Measurements from ENCODE around the gene ZNF586.
"Not testable (repeated sequence)": the region's sequence is repeated elsewhere in the genome, so short reads cannot be mapped to it uniquely, and the experiment has no call there.

The ZNF586 gene

DNA sequence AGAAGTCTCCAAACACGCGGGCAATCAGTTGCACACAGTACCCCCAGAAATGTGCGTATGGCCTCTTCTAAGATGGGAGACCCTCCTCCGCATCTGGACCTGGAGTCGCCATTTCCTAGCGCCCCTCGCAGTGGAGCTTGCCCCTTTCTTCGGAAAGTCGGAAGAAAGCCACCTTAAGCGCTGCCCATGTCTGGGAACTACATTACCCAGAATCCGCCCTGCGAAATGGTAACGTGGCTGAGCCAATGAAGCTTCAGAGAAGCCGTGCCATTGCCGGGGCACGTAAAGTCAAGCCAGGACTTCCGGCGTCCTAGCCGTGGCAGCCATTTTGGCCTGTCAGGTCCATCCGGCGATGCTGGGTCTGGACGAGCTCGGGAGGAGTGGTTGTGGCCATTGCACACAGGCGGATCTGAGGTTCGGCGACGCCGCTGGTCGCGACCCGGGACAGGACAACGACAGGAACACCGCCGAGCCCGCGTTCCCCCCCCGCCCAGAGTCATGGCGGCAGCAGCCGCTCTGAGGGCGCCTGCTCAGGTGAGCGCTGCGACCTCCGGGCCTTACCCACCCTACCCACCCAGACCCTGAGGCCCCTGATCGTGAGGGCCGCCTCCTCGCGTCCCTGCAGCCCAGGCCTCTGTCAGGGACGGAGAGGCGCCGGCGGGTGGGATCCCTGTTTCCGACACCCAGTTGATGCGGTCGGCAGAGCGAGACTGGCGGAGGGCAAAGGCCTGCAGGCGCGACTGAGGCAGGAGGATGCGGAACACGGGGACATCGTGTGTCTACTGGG, at the start of gene ZNF586:
Gene ZNF586 (plus strand): TSS at position 332 of the 787 bp plus-strand sequence. CDS start 167 bp downstream, at position 499.
- DNase-seq (ENCODE audit: low spot score) = peak; percentile 99

DNA sequence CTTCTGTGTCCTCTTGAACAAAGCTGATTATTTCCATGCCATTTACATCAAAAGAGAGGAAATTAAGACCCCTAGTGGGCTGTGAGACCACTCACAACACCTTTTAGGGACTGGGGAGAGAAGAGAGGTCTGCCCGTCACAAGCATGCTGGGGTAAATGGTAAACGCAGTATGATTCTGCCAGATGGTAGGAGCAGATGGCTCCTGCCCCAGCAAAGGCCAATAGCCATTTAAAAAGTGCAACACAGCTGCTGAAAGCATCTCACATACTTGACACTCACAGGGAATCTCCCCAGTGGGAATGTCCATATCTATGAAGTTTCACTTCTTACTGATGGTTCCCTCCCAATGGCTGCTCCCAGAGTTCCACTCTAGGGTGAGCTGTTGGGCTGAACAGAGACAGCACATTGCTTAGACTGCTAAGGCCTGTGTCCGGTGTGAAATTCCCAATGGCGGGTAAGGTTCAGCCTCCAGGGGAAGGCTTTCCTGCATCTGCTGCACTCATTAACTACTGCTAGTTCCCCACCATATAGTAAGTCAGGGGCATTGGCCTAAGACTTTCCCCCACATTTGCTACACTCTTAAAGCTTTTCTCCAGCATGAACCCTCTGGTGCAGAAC, 49.5 kb upstream of the ZNF586 start:
- no peak for DNase-seq (ENCODE audit: low spot score)

DNA sequence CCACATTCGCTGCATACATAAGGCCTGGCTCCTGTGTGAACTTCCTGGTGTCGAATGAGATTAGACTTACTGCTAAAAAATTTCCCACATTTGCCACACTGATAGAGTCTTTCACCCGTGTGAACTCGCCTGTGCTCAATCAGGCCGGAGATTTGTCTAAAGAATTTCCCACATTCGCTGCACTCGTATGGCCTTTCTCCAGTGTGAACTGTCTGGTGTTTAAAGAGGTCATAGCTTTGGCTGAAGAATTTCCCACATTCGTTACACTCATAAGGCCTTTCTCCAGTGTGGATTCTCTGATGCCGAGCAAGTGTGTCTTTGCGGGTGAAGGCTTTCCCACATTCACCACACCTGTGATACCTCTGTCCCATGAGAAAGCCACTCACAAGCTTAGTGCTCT, 48.6 kb upstream of the ZNF586 start:
- no peak for DNase-seq (ENCODE audit: low spot score)

DNA sequence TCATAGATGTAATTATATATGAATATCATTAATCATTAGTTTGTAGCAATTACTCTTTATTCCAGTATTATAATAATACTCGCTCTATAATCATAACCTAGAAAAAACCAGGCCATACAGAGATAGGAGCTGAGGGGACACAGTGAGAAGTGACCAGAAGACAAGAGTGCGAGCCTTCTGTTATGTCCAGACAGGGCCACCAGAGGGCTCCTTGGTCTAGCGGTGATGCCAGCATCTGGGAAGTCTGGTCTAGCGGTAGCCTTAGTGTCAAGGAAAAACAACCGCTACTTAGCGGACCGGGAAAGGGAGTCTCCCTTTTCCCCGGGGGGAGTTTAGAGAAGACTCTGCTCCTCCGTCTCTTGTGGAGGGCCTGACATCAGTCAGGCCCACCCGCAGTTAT, 31.2 kb upstream of the ZNF586 start:
- DNase-seq (ENCODE audit: low spot score) = not testable (repeated sequence)

DNA sequence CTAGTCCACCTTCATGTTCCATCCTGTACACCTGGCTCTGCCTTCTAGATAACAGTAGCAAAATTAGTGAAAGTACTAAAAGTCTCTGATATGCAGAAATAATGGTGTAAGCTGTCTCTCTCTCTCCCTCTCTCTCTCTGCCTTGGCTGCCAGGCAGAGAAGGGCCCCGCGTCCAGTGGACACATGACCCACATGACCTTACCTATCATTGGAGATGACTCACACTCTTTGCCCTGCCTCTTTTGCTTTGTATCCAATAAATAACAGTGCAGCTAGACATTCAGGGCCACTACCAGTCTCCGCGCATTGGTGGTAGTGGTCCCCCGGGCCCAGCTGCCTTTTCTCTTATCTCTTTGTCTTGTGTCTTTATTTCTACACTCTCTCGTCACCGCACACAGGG, 30.7 kb upstream of the ZNF586 start:
- DNase-seq (ENCODE audit: low spot score) = not testable (repeated sequence)

DNA sequence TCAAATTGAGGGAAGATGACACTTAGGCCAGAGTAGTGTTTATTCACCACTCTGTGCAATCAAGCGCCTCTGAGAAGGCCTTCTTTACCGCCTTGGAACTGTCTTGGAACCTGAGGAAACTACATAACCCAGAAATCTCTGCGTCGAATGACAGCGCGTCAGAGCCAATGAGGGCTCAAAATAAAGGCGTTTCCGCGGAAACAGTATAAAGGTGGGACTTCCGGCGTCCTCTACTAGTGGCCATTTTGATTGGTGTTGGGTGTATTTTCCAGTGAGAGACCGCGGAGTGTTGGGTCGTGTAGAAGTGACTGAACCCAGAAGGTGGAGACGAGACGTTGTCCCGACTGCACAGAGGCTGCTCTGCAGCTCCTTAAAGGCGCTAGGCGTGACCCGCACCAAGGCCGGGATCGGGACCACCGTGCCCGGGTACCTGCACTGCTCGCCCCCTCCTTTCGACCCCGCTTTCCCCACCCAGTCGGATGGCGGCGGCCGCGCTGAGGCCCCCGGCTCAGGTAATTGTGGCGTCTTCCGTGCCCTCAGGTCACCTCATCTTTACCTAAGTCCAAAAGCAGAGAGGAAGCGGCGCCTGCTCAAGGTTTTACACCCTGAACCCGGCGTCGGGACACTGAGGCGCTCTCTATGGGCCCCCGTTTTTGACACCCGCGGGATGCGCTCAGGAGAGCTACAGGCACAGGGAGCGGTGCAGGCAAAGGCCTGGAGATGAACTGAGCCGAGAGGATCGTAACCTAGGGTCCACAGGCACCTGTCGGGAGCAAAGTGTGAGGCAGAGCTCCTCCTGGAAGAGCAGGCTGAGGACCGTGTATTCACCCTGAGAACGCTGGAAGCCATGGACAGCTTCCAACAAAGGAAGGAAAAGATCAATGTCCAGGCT, 22.6 kb upstream of the ZNF586 start, which contains the start of gene ZNF776:
Gene ZNF776 (plus strand): TSS at position 236 of the 892 bp plus-strand sequence. CDS start 244 bp downstream, at position 480.
- DNase-seq (ENCODE audit: low spot score) = peak; percentile 92

DNA sequence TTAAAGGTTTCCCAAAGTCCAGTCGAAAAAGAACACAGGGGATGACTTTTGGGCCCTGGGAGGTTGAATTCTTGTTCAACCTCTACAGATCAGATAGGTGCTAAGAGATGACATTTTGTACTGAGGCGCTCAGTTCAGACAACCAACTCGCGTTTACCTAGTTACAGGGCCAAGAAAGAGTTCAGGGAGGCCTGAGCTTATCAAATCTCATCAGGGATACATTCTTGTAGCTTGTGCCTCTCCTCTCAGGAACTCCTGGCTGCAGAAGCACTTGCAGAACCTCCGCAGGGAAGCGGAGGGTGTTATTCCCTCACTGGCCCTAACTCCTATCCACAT, 22.0 kb upstream of the ZNF586 start:
- no peak for DNase-seq (ENCODE audit: low spot score)

DNA sequence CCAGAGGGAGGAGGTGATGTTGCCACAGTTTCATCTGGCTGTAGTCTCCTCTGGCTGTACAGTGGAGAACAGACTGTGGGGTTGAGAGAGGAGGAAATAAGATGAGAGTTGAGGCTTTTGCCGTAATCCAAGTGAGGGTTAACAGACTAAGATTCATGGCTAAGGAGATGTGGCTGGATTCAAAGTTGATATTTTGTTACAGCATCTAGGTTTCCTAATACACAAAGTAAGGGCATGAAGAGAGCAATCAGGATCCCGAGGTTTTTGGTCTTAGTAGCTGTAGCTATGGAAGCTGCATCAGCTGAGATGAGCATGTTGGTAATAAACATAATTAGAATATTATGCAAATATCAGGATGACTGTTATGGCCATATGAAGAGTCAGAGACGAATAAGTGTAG, 21.4 kb upstream of the ZNF586 start:
- DNase-seq (ENCODE audit: low spot score) = no peak

DNA sequence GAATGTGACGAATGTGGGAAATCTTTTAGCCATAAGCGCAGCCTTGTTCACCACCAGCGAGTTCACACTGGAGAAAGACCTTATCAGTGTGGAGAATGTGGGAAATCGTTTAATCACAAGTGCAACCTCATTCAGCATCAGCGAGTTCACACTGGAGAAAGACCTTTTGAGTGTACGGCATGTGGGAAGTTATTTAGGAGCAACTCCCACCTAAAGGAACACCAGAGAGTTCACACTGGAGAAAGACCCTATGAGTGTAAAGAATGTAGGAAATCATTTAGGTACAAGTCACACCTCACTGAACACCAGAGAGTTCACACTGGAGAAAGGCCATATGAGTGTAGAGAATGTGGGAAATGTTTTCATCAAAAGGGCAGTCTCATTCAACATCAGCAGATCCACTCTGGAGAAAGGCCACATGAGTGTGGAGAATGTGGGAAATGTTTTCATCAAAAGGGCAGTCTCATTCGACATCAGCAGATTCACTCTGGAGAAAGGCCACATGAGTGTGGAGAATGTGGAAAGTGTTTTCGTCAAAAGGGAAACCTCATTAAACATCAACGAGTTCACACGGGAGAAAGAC, 15.3 kb upstream of the ZNF586 start:
- no peak for DNase-seq (ENCODE audit: low spot score)

DNA sequence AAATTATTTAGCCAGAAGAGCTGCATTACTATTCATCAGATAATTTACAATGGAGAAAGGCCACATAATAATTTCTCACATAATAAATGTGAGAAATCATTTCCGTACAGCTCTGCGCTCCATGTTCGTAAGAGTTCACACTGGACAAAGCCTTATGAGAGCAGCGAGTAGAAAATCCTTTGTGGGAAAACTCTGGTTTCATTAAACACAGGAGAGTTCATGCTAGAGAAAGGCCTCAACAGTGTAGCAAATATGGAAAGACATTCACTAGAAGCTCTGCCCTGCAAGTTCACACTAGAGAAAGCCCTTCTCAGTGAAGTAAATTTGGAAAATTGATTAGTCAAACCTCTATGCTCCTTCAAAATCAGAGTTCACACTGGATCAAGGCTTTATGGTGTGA, 14.4 kb upstream of the ZNF586 start:
- DNase-seq (ENCODE audit: low spot score) = no peak

DNA sequence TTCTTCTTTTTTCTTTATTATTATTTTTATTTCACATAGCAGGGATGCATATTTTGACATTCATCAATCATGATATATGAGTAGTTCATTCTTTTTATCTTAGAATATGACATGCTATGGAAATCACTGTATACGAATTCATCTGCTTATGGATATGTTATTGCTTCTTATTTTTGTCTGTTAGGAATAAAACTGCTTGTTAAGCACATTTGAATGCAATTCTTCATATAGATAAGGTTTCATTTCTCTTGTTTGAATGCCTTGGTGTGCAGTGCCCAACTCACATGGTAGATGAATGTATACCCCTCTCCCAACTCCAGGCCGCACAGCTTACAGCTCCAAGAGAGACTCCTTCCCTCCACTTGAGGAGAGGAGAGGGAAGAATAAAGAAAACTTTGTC, 11.5 kb upstream of the ZNF586 start:
- no peak for DNase-seq (ENCODE audit: low spot score)

DNA sequence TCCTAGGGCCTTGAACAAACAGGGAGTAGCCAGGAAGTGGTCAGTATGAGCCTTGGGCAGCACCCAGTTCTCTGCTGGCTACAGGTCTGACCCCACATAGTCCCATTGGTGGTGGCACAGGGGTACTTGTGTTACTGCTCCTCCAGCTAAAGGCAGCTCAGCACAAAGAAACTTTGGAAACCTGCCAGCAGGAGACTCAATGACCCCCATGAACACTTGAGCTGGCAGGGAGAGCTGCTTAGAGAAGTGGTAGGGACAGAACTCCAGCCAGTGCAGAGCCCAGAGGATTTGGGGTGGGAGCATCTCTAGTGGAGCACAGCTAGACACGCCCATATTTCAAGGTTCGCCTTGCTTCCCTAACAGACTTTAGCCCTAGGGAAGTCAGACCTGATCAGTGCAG, 10.4 kb upstream of the ZNF586 start:
- DNase-seq (ENCODE audit: low spot score) = no peak

DNA sequence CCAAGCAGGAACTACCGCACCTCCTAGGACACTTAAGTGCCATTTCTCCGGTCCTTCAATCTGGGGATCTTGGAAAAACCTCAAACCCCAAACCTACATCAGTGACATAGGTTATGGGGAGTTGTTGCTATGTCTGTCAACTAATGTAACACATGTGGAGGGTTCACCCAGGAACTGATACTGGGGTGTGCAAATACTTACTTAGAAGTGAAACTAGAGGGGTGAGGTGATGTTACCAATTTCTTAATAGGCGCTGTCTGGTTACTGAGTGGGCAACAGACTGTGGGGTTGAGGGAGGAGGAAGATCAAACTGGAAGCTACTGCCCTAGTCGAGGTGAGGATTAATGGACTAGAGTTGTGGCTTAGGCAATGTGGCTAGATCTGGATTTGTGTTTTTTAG, 1.9 kb downstream of the ZNF586 start:
- no peak for DNase-seq (ENCODE audit: low spot score)

DNA sequence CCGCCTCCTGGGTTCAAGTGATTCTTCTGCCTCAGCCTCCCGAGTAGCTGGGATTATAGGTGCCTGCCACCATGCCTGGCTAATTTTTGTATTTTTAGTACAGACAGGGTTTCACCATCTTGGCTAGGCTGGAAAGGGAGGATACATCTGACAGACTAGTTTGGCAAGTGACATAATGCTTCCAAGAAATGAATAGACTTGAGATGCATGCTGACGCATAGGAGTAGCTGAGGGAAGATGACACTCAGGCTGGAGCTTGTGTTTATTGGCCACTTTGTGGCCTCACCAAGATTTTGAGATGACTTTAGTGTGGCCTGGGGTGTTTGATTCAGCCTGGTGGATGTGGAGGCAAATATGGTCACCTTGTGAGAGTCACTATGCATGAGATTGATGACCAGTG, 4.0 kb downstream of the ZNF586 start:
- DNase-seq (ENCODE audit: low spot score) = no peak

DNA sequence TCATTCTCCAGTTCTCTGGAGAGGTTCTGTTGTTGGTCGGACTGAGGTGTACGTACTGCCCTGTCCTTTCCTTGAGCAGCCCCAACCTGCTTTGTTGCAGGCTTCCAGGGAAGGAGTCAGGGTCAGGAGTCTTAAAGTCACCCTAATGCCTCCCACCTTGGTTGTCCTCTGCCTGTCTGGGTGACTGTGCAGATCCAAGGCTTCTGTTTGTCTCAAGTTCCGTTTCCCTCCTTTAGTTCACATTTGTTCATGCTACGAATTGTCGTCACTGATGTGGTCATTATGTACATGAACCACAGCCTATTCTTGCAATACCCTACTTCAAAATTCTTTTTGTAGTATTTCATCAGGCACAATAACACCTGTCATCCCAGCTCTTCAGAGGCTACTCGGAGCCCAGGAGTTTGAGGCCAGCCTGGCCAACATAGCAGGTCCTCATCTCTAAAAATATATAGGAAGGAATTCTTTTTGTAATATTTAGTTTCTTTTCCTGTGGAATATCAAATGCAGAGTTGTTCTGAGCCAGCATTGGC, 7.4 kb downstream of the ZNF586 start:
- no peak for DNase-seq (ENCODE audit: low spot score)

DNA sequence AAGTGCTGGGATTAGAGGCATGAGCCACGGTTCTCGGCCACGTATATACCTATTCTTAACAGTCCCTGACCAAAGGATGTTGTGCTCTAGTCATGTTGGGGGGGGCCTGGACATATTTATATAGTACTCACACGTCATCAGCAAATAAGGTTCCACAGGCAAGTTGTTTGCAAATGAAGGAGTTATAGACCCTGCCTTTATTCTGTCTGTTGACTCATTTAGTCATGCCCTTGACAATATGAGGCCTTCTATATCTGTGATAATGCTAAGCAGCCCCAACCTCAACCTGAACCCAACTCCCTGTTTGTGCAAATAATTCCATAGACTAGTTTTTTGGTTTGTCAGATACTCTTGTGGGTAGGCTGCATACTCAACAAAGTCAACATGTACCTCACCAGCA, 8.9 kb downstream of the ZNF586 start:
- no peak for DNase-seq (ENCODE audit: low spot score)

DNA sequence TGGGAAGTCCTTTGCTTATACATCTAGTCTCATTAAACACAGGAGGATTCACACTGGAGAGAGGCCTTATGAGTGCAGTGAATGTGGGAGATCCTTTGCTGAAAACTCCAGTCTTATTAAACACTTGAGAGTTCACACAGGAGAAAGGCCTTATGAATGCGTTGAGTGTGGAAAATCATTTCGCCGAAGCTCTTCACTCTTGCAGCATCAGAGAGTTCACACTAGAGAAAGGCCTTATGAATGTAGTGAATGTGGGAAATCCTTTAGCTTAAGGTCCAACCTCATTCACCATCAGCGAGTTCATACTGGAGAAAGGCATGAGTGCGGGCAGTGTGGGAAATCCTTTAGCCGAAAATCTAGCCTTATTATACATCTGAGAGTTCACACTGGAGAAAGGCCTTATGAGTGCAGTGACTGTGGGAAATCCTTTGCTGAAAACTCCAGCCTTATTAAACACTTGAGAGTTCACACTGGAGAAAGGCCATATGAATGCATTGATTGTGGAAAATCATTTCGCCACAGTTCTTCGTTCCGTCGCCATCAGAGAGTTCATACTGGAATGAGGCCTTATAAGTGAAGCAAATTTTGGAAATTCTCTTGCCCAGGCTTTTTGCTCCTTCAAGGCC, 9.9 kb downstream of the ZNF586 start:
- DNase-seq (ENCODE audit: low spot score) = no peak

DNA sequence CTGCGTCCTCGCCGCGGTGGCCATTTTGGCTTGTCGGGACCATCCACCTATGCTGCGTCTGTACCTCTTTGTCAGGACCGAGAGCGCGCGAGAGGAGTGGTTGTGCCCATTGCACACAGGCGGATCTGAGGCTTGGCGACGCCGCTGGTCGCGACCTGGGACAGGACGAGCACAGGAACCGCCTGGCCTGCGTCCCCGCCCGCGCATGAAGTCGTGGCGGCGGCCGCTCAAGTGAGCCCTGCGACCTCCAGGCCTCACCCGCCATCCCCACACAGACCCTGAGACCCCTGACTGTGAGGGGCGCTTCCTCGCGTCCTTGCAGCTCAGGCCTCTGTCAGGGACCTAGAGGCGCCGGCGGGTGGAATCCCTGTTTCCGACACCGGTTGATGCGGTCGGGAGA, 16.8 kb downstream of the ZNF586 start:
- no peak for DNase-seq (ENCODE audit: low spot score)

DNA sequence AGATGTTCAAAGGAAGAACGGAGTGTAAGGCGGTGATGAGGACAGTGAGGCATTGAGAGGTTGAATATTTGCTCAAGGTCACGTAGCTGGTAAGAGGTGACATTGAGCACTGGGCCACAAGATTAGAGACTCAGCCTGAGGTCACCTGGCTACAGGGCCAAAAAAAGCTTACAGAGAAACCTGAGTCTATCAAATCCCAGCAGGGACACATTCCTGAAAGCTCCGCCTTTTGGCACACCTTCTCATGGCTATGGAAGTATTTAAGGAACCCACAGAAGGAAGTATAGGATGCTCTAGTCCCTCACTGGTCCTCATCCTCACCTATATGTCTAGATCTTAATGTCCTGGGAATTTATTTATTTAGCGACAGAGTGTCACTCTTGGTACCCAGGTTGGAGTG, 17.4 kb downstream of the ZNF586 start:
- DNase-seq (ENCODE audit: low spot score) = no peak

DNA sequence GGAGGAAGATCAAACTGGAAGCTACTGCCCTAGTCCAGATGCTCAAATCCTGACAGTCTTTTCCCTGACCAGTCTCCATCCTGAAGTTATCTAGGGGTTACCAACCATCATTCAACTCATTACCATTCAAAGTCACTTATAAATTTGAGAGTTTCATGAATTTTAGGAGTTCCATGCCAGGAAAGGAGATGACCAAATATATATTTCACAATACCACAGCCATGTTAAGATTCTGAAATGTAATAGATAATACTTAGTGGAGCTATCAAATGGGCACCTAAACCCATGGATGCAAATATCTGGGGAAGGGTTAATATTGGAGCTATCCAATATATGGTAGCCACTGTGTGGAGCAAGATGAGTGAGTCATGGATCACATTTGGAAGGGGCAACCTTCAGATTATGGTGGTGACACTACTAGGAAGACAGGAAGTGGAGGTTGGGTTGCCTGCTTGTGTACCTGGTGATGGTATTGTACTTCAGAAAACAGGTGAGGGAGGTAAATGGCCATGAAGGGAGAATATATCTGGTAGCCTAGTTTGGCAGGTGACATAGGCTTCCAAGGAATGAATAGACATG, 18.7 kb downstream of the ZNF586 start:
- no peak for DNase-seq (ENCODE audit: low spot score)

DNA sequence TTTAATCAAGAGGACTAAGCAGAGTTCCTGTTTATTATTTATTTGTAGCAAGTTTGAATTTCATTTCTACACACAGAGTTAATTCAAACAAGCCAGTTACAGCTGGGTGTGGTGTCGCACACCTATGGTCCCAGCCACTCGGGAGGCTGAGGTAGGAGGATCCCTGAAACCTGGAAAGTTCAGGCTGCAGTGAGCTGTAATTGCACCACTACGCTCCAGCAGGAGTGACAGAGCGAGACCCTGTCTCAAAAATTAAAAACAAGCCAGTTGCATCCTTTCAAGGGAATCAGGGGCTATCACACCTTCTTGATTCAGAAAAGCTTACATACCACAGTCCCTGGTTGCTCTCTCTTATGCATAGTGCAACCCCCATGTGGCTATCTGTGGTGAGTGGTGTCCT, 19.8 kb downstream of the ZNF586 start:
- no peak for DNase-seq (ENCODE audit: low spot score)
